ENCODE measurements around the gene GEMIN2.
A peak's percentile ranks its signal among the peaks of the same experiment; 100 is the strongest.
"Not testable (repeated sequence)": the region's sequence is repeated elsewhere in the genome, so short reads cannot be mapped to it uniquely, and the experiment has no call there.

GEMIN2 gene

DNA sequence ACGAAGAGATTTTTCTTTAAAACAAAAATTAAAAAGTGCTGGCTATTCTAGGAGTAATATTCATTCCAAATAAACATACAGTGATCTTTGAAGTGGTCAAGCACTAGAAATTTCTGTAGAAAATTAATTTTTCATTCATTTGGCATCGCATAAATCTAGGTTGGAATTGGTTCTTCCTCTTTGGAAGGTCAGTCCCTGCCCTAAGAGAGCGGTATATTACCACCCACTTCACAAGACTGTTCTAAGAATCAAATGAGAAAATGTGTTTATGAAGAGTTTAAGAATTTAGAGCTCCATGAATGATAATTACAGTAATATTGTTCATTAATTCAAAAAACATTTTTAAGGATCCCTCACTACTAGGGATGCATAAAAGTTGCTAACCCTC is 444 bp upstream of the GEMIN2 start:
- Histone ChIP-seq H3K36me3 (ENCODE audit: insufficient read depth, low read length) (peaks cover 23% of the 10 kb centered on the region), H3K9ac (ENCODE audit: low read length) (peak overlapping the region; percentile 82), H3K4me1 (ENCODE audit: insufficient read depth, low read length, severe bottlenecking) (peaks cover 50% of the 10 kb centered on the region), H3K79me2 (ENCODE audit: insufficient read depth, low read length) (peaks cover 13% of the 10 kb centered on the region), H3K27ac (ENCODE audit: low read depth, low read length, poor library complexity, severe bottlenecking) (peak overlapping the region; percentile 86), H3F3A (ENCODE audit: insufficient read depth, low read length) (no peaks in the 10 kb centered on the region), H3K27me3 (ENCODE audit: insufficient read depth, low read length) (no peaks in the 10 kb centered on the region), H3K4me3 (ENCODE audit: low read depth, low read length, poor library complexity, severe bottlenecking) (peak overlapping the region; percentile 81), H4K20me1 (ENCODE audit: insufficient read depth, low read length) (no peaks in the 10 kb centered on the region), H3K4me2 (ENCODE audit: low read length) (peak overlapping the region; percentile 84), H3K9me3 (ENCODE audit: low read length) (no peaks in the 10 kb centered on the region), H3K9me2 (ENCODE audit: low read depth, low read length) (no peaks in the 10 kb centered on the region), H2AFZ (ENCODE audit: low read length) (peak overlapping the region; percentile 68)
- no peak for TF ChIP-seq EZH2 (IDR thresholded peaks at IDR 0.05; ENCODE audit: borderline replicate concordance, low read length)
- TF ChIP-seq, protein P1, sequence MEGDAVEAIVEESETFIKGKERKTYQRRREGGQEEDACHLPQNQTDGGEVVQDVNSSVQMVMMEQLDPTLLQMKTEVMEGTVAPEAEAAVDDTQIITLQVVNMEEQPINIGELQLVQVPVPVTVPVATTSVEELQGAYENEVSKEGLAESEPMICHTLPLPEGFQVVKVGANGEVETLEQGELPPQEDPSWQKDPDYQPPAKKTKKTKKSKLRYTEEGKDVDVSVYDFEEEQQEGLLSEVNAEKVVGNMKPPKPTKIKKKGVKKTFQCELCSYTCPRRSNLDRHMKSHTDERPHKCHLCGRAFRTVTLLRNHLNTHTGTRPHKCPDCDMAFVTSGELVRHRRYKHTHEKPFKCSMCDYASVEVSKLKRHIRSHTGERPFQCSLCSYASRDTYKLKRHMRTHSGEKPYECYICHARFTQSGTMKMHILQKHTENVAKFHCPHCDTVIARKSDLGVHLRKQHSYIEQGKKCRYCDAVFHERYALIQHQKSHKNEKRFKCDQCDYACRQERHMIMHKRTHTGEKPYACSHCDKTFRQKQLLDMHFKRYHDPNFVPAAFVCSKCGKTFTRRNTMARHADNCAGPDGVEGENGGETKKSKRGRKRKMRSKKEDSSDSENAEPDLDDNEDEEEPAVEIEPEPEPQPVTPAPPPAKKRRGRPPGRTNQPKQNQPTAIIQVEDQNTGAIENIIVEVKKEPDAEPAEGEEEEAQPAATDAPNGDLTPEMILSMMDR (IDR thresholded peaks at IDR 0.05; ENCODE audit: low read length) = no peak

DNA sequence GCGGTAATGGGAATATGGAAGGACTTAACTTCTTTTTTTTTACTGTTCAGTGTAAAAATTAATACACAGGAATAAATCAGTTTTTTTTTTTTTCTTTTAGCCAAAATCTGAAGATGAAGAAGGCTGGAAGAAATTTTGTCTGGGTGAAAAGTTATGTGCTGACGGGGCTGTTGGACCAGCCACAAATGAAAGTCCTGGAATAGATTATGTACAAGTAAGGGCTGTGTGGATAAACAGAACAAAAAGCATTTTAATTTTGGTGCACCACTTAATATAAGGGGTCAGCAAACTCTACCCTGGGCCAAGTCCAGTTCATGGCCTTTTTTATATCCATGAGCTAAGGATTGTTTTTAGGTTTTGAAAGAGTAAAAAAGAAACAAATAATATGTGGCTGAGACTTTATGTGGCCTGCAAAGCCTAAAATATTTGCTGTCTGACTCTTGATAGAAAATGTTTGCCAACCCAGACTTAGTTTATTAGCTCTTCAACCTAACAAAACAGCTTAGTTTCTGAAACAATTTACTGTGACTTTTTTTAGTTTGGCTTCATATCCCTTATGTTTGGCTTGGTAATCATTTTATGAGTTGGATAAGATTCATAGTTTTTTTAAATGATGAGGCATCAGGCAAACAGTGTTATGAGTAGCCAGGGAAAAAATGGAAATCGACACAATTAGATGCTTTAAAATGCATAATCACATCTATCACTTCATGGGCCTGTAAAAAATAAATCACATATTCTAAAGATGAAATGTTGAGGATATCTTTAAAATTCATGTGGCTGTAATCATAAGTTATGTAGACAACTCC is 8.4 kb downstream of the GEMIN2 start:
- Histone ChIP-seq H2AFZ (ENCODE audit: low read length) (no peak overlapping the region), H3K9ac (ENCODE audit: low read length) (no peak overlapping the region), H3K9me3 (ENCODE audit: low read length) (no peaks in the 10 kb centered on the region), H4K20me1 (ENCODE audit: insufficient read depth, low read length) (no peaks in the 10 kb centered on the region), H3K4me3 (ENCODE audit: low read depth, low read length, poor library complexity, severe bottlenecking) (no peak overlapping the region), H3K79me2 (ENCODE audit: insufficient read depth, low read length) (no peaks in the 10 kb centered on the region), H3K27ac (ENCODE audit: low read depth, low read length, poor library complexity, severe bottlenecking) (no peak overlapping the region), H3K9me2 (ENCODE audit: low read depth, low read length) (no peaks in the 10 kb centered on the region), H3K27me3 (ENCODE audit: insufficient read depth, low read length) (no peaks in the 10 kb centered on the region), H3F3A (ENCODE audit: insufficient read depth, low read length) (no peaks in the 10 kb centered on the region), H3K4me1 (ENCODE audit: insufficient read depth, low read length, severe bottlenecking) (no peaks in the 10 kb centered on the region), H3K36me3 (ENCODE audit: insufficient read depth, low read length) (peaks cover 74% of the 10 kb centered on the region), H3K4me2 (ENCODE audit: low read length) (no peak overlapping the region)
- TF ChIP-seq EZH2 (IDR thresholded peaks at IDR 0.05; ENCODE audit: borderline replicate concordance, low read length) = no peak
- TF ChIP-seq, protein P1 (IDR thresholded peaks at IDR 0.05; ENCODE audit: low read length) = no peak

DNA sequence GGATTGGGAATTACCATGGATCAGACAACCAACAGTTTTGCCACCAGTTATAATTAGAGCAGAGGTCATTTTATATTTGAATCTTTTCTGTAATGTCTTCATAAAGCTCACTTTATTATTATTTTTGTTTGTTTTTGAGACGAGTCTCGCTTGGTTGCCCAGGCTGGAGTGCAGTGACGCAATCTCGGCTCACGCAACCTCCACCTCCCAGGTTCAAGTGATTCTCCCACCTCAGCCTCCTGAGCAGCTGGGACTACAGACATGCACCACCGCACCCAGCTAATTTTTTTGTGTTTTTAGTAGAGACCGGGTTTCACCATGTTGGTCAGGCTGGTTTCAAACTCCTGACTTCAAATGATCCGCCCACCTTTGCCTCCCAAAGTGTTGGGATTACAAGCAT is 23.7 kb downstream of the GEMIN2 start:
- H3K27me3 ChIP-seq (ENCODE audit: insufficient read depth, low read length); H3K79me2 ChIP-seq (ENCODE audit: insufficient read depth, low read length); H3K9me2 ChIP-seq (ENCODE audit: low read depth, low read length); H3K9me3 ChIP-seq (ENCODE audit: low read length); H3K9ac ChIP-seq (ENCODE audit: low read length); H3K4me1 ChIP-seq (ENCODE audit: insufficient read depth, low read length, severe bottlenecking); H2AFZ ChIP-seq (ENCODE audit: low read length); H4K20me1 ChIP-seq (ENCODE audit: insufficient read depth, low read length); H3F3A ChIP-seq (ENCODE audit: insufficient read depth, low read length); H3K4me3 ChIP-seq (ENCODE audit: low read depth, low read length, poor library complexity, severe bottlenecking); H3K4me2 ChIP-seq (ENCODE audit: low read length); H3K27ac ChIP-seq (ENCODE audit: low read depth, low read length, poor library complexity, severe bottlenecking): not testable (repeated sequence)
- peaks cover 73% of the 10 kb centered on the region for H3K36me3 ChIP-seq (ENCODE audit: insufficient read depth, low read length)

DNA sequence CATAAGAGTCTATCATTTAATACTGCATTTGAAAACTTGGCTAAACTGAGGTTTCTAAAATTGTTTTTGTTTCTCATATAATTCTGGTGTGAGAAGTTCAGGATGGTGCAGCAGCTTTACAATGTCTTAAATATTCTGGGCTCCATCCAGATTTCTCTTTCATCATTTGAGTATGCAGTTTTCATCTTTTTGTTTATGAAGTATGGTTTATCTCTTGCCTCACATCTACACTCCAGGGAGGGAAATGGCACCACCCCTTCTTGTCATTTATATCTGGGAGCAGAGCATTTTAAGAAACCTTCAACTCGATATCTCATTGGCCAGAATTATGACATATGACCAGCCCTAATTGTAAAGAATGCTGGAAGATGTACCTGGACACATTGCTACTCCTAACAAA is 24.3 kb downstream of the GEMIN2 start:
- no peak overlapping the region for H3K4me2 ChIP-seq (ENCODE audit: low read length)
- no peak overlapping the region for H3K27ac ChIP-seq (ENCODE audit: low read depth, low read length, poor library complexity, severe bottlenecking)
- TF ChIP-seq EZH2 (IDR thresholded peaks at IDR 0.05; ENCODE audit: borderline replicate concordance, low read length) = no peak
- TF ChIP-seq, protein P1 (IDR thresholded peaks at IDR 0.05; ENCODE audit: low read length) = no peak
- no peaks in the 10 kb centered on the region for H3K9me3 ChIP-seq (ENCODE audit: low read length)
- H3K79me2 ChIP-seq (ENCODE audit: insufficient read depth, low read length) = no peaks in the 10 kb centered on the region
- no peak overlapping the region for H3K4me3 ChIP-seq (ENCODE audit: low read depth, low read length, poor library complexity, severe bottlenecking)
- peaks cover 73% of the 10 kb centered on the region for H3K36me3 ChIP-seq (ENCODE audit: insufficient read depth, low read length)
- no peaks in the 10 kb centered on the region for H3K27me3 ChIP-seq (ENCODE audit: insufficient read depth, low read length)
- no peak overlapping the region for H2AFZ ChIP-seq (ENCODE audit: low read length)
- no peak overlapping the region for H3K9ac ChIP-seq (ENCODE audit: low read length)
- no peaks in the 10 kb centered on the region for H4K20me1 ChIP-seq (ENCODE audit: insufficient read depth, low read length)
- H3F3A ChIP-seq (ENCODE audit: insufficient read depth, low read length) = no peaks in the 10 kb centered on the region
- H3K9me2 ChIP-seq (ENCODE audit: low read depth, low read length) = no peaks in the 10 kb centered on the region
- no peaks in the 10 kb centered on the region for H3K4me1 ChIP-seq (ENCODE audit: insufficient read depth, low read length, severe bottlenecking)

Measured in OCI-LY1 (cell line).